LoVo (cell line): ENCODE data around the gene ME3.
A peak's percentile ranks its signal among the peaks of the same experiment; 100 is the strongest.

Experiments used
- DNase-seq: peaks from one replicate; pipeline ENCODE4 v3.0.0-alpha.2; 2016; ENCODE audit warnings: low spot score

ME3 gene

DNA sequence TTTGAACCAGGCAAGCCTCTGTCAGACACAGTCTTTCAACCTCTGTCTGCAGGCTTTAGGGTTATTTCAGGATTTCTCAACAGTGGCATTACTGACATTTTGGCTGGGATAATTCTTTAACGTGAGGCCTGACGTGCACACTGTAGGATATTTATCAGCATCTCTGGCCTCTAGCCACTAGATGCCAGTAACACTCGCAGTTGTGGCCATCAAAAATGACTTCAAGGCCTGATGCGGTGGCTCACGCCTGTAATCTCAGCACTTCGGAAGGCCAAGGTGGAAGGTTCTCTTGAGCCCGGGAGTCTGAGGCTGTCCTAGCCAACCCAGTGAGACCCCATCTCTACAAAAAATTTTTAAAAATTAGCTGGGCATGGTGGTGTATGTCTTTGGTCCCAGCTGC lies 184.7 kb downstream of the ME3 start:
- DNase-seq: no peak

DNA sequence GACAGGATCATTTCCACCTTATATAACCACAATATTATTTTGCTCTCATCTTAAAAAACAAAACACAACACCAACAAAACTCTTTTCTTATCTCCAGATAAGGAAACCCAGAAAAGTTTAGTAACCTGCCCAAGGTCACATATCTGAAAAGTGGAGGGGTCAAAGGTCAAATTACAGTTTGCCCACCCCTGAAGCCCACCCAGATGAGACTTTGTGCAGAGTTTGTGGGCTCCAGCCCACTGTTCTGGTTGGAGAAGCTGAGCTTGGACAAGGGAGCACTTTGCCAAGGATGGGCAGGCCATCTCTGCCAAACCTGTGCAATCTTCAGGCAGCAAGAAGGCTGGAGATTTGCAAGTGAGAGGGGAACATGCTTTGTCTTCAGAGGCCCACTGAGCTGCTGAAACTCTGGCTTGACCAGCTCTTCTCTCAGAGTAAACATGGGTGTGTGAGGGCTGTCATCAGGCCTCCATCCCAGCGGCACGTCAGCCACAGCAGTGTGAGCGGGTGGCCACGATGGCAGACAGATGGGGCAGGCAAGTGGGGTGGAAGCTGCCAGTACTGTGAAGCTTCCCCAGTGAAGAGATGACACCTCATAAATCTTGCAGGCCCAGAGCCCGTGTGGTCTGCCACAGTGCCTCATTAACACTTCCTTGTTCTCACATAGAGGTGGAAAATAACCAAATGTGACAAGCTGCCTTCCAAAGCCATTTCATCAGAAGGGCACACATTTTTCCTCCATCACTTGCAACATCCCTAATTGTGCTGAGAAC lies 186.0 kb downstream of the ME3 start:
- no peak for DNase-seq

DNA sequence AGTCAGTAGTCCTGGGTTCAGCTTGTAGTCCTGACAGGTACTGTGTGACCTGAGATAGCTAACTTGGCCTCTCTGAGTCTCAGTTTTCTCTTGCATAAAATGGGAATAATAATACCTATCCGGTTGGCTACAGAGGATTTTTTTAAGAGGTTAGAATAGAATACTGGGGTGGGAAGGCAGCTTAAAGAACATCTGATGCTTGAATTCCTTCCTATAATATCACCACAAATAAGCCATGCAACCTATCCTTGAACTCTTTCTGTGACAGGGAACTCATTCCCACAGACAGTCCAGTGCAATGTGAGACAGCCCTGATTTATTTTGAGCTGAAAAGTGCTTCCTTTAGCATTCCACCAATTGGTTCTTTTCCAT lies 187.6 kb downstream of the ME3 start:
- DNase-seq: no peak

DNA sequence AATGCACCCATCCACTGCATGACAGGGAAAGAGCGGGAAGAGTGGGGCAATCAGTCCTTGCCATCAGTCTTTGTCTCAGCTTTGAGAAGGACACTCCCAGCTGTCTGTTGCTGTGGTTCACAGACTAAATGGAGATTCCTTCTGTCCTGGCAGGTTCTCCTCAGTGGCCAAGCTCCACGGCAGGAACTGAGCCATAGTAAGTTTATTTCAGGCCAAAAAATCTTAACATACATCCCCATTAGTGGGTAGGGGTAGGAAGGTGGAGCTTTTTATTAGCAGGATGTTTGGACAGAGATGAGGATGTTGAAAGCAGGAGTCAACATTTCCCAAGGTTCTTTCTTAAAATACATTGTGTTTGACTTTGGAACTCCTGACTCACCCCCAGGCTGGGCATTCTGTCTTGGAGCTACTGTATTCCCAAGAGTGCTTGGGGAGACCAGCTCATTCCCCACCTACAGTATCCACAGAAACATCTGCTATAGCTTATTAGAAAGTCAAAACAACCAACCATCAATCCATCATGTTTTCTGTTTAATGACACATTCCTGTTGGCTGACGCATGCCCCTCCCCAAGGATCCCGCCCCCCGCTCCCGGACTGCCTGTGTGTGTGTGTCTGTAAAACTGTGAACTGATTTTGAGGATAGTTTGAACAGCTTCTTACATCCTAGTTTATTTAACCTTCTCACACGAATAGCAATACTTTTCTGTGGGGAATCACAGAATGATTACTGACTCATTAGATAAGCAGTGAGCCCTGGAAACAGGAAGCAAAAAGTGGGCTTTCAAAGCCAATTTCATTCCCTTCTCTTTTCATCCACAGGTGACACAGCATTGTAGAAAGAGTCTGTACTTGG lies 188.2 kb downstream of the ME3 start:
- peak; percentile 62 for DNase-seq

DNA sequence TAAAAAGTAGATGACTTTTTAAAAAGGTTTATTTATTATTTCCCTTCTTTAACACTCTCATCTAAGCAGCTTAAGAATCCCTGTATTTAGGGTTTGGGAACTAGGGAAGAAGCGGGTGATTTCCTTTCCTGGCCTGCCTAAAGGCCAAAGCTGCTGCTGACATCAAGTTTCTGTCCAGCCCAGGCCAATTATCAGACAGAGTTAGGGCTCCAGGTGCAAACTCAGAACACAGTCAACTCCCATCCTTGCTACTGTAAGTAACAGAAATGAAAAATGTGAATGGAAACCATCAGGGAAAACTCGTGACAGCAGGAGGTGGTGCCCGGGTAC lies 188.8 kb downstream of the ME3 start:
- no peak for DNase-seq

DNA sequence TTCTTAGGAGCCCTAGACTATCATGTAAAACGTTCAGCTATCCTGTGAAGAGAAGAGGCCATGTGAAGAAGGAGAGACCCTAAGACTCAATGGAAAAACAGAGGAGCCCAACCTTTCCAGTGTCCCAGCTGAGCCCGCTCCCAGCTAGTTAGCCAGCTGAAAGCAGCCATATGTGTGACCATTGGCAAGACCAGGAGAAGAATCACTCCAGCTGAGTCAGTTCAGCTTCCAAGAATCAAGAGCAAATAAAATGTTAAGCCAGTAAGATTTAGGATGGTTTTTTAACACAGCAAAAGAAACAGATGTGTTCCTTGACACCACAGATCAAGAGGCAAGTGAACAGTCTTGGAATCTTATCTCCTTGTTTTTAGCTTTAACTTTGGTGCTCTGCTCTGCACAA lies 189.7 kb downstream of the ME3 start:
- no peak for DNase-seq

DNA sequence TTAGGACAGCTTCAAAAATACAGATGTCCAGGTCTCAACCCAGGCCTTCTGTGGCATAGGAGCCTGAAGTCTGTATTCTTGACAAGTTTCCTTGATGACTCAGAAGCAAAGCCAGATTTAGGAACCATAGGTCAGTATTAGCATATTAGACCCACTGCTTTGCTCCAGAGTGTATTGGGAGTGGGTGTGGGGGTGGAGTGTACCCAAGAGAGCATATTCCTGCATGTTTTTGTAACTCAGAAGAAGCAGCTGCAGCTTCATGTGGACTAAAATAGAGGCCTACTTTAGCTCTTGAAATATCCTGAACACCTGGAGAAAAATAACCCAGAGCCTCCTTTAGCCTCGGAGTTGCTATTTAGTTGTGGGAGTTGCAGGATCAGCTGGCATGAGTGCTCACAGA lies 191.0 kb downstream of the ME3 start:
- no peak for DNase-seq

DNA sequence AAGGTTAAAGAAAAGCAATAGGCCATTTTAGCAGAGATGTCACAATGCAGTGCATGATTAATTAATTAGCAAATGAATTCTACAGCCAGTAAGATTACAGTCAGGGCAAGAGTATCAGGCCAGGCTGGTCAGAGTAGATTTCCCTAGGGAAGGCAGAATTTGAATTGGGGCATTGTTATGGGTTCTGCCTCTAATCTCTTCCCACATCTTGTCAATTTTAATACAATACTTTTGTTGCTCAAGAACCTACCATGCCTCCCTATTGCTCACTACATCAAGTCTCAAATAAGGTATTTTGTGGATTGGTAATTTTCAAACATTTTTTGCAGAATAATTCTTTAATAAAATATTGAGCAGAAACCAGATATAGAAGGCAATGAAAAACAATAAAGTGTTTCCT lies 194.1 kb downstream of the ME3 start:
- DNase-seq: no peak

DNA sequence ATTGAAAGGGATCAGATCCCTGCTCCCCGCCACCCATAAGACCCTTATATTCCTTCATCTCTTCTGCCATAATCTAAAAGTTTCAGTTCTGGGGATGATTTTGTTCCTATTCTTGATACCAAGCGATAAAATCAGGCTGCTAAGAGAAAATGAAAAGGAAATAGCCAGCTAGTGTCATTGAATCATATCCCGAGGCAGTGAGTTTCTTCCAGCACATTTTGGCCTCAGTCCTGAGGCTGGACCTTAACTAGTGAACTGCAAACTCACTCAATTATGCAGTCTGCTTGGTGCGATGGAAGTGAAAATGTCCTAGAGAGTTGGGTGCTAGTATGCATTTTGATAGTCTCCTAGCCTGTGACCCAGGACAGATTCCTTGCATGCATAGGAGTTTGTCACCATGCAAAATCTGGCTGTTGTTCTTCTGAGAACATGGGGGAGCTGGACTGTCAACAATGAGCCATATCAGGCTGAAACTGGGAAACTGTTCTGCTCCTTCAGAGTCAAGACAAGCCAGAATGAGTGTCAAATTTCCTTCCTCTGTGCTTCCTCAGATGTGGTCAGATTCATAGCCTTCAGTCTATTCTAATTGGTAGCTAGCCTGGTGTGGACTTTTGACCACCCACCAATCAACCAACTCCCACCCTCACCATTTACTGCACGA lies 194.8 kb downstream of the ME3 start:
- DNase-seq: no peak

DNA sequence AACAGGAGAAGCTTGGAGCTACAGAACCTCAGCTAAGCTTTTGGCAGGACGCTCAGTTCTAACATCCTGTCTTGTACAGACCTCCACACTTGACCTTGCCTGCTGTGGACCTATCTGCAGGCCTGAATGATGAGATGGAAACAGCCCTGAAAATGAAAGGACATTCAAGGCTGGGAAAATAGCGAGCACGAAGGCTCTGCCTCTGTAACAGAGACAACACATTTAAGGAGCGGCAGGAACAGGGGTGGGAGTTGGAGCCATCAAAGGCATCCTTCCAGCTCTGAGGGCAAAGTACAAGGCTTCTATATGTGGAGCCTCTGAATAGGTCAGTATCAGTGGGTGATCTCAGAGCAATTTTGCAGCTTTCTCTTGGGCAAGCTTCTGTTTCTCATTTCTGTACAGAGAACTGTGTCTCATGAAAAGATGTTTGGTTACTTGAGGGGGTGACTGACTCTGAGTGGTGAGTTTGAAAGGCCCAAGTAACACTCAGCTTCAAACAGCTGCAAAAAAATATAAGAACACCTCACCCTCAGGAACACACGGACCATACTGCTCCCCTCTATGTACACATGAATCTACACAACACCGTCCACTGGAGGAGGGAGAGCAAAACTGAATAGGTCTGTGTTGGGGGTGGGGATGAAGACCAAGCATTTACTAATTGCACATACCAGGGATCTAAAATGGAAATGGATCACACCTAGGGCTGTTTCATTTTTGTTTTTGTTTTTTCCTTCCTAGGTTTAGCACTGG lies 196.1 kb downstream of the ME3 start:
- DNase-seq: peak; percentile 57

DNA sequence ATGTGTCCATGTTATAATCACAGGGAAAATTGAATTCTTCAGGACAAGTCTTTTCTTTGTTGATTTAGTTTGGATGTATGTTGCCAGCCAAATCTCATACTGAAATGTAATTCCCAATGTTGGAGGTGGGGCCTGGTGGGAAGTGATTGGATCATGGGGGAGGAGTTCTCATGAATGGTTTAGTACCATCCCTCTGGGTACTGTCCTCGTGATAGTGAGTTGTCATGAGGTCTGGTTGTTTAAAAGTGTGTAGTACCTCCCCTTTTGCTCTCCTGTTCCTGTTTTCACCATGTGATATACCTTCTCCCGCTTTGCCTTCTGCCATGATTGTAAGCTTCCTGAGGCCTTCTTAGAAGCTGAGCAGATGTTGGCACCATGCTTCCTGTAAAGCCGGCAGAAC lies 197.4 kb downstream of the ME3 start:
- no peak for DNase-seq

DNA sequence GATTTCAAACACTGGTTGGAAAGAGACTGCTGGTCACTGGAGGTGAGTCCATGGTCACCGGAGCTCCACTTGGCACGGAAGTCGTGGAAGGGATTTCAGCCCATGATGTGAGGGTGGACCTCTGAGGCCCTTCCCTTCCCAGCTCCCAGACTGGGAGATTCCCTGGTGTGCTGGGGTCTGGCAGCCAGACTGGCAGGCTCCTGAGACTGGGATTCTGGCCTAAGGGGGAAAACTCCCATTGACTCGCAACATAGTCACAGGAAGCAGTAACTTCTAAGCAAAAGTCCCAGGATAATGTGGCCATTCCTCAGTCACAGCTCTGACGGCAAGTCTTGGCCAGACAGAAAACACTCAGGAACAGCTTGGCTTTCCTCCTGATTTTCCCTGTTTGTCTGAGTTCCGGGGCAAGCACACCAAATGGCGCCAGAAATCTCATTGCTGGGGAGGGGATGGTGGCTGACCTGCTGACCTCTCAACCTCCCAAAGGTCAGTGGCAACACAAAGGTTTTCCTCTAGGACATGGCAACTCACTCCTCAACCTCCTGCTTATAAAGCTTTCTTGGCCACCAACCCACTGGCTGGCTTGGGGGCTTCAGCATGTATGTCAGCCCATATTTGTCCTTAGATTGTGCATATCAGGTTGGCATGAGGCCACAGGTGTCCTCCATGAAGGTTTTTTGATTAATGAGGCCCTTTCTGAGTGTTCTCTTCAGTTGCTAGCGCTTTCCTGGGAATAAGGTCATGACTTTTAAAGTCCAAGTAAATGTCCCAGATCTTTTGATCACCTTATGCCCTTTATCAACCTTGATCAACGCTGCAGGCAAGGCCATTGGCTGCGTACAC lies 198.2 kb downstream of the ME3 start:
- DNase-seq: no peak

DNA sequence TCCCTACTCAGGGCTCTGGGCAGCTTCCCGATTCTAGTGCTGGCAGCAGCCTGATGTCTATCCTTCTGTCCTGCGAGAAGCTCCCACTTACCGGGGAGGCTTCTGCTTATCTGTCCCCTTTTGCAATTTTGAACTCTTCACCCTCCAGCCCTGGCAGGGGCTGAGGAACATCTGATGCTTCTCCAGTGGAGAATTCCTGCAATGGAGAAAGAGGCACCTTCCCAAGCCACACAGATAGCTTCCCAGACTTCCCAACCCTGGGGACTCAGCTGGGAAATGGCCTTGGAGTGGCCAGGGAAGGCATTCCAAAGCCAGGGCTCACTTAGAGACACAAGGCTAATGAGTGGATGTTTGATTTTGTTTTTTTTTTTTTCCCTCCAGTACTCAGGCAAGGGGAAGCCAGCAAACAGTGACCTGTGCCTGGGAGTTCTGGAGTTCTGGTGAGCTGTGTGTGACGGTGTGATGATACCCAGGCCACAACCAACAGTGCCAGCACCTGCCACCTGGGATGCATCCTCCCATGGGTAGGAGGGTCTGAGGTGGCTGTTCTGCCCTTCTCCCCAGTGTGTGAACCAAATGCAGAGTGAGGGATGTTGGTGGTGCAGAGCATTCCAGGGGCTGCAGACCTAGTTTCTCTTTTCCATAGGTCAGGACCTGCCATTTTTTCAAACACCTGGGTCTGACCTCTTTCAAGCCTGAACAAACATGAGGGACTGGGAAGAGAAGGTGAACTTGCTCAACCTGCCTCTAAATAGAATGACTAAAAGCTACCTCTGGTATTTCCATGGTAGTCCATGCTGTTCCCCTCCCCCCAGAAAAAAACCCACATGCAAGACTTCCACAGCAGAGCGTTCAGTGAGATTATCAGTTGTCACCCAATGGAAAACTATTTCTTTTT lies 202.7 kb downstream of the ME3 start:
- DNase-seq: no peak

DNA sequence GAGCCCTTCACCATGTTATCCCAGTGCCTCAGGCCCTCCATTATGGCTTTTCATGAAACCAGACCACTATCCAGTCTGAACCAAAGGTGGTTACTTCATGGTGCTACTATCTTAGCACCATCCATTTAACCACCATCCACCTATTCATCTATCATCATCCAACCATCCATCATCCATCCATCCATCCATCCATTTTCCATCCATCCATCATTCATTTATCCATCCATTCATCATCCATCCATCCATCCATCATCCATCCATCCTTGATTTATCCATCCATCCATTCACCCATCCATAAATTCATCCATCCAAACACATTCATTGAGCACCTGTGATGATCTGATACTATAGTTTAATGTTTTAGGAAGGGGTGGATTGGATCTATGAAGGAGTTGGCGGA lies 204.2 kb downstream of the ME3 start:
- no peak for DNase-seq

DNA sequence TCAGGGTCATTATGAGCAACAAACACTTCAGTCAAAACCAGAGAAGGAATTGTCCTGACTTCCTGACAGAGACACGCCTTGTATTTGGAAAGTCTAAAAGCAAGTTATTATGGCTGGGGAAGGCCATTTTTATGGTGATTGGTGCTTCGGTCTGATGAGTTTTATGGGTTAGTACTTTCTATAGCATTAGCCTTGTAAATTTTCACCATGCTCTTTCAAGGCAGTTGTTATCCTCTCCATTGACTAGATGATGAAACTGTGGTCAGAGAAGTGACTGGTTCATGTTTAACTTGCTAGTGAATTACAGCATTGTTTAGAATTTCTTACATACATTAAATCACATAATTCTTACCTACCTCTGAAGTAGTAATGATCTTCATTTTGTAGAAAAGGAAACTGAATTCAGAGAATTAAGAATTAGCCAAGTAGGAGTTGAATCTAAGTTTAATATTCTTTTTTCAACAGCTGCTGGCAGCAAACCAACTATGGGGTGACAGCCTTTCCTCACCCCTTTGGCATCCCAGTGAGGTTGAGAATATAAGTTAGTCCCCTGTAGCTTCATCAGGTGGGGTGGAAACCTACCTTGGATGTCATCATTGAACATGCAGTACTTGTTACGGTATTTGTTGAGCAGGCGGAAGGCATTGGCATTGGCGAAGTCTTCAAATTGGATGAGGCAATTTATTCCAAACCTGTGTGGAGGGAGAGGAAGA lies 207.8 kb downstream of the ME3 start:
- DNase-seq: peak; percentile 18

DNA sequence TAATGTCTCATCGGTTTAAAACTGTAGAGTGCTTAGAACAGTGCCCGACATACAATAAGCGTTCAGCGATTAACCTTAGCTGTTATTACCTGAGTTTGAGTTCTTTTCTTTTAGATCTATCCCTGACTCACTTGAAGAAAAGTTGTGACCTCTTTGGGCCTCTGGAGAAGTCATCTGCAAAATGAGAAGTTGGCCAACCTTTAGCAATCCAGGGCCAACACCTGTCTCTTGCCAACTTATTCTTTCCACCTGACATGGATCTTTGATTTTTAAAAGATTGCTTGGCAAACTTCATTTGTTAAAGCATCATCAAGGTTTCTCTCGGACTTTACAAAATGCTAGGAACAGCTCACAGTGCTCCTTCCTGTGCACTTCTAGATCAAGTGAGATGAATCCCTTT lies 208.5 kb downstream of the ME3 start:
- no peak for DNase-seq

DNA sequence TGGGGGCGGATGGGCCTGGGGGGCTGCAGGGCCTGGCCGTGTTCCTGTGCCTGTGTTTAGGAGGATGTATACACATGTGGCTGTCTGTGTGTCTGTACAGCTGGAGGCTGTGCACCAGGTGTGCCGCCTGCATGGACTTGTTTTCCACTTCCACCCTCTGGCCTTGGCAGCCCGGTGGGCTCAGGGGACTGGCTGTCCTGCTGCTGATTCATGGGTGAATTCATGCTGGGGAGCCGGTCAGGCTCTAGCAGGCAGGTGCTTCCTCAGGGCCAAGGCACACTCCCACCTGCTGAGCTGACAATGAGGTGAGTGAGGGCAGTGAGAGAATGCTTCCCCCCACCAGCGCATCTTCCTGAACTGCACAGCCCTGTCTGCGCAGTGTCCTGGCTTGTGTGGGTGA lies 209.3 kb downstream of the ME3 start:
- no peak for DNase-seq

DNA sequence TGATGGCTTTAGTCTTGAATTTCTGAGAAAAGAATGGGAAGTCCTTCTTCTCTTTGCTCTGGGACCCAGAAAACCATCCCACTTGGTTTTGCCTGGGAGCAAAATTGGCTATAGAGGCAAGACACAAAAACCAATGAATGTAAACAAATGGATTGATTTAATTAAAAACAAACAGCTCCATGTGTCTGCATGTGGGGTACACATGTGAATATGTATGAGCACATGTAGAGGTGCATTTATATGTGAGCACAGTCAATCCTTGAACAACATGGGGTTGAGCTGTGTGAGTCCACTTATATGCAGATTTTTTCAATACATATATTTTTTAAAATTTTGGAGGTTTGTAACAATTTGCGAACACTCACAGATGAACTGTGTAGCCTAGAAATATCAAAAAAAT lies 210.5 kb downstream of the ME3 start:
- DNase-seq: no peak

DNA sequence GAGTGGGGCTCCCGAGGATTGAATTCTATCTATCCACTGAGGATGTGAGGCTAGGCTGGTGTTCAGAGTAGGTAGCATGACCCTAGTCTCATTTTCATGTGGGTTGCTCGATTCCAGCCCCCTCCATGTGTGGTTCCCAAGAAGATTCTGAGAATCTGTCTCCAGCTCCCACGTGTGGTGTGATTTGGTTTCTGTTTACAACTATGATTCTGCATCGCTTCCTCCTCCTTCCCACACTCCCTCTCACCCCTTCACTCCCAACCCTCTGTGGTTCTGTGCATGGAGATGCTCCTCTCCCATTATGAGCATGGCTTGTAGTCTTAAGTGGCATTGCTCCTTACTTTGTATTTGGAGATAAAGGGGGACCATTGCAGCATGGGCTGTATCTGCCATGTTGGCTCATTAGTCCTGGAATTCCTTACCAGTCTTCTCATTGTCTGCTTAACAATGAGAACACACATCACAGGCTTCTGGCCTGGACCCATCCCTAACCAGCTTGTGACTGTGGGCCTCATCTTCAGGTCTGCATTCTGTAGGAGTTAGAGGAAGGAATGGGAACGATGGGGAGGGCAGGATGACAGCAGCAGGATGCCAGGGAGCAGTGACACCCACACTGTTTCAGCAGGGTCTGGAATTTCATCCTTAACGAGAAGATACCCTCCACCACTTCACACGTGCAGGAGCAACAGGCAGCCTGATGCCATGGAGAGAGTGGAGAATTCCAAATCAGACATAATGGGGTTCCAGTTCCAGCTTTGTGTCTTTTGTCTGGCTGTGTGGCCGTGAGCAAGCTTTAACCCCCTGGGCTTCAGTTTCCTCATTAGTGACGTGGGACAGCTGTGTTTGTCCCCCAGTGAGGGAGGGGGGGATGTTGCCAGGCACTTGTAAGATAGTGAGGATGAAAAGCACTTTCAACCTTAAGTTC lies 211.7 kb downstream of the ME3 start:
- DNase-seq: no peak
